H9 (cell line): ENCODE measurements around the gene ITPR3. TPM values are rescaled to one million over a fixed set of nuclear protein-coding genes. Genes with fewer than 3 reads are reported as not detected.

Experiments used
- DNase-seq: peaks from one replicate; pipeline ENCODE4 v3.0.0-alpha.2; 2017
- H2AFZ ChIP-seq: one replicate; pipeline ENCODE4 v1.6.1; 2013; ENCODE audit warnings: mild to moderate bottlenecking, low read length, control low read depth, moderate library complexity
- H2AK5ac ChIP-seq: 2 replicates; pipeline ENCODE4 v1.6.1; 2013; ENCODE audit warnings: low read length, control low read depth, mixed read lengths; ENCODE audit not compliant: insufficient read length
- H2BK120ac ChIP-seq: one replicate; pipeline ENCODE4 v1.6.1; 2013; ENCODE audit warnings: low read depth, mild to moderate bottlenecking, low read length, control low read depth, inconsistent platforms; ENCODE audit not compliant: poor library complexity, severe bottlenecking
- H2BK12ac ChIP-seq: 2 replicates; pipeline ENCODE4 v1.6.1; 2013; ENCODE audit warnings: low read length, control low read depth, mixed read lengths, low read depth; ENCODE audit not compliant: insufficient read length
- H2BK15ac ChIP-seq: 2 replicates; pipeline ENCODE4 v1.6.1; 2013; ENCODE audit warnings: low read depth, low read length, control low read depth
- H2BK20ac ChIP-seq: one replicate; pipeline ENCODE4 v1.6.1; 2013; ENCODE audit warnings: low read depth, mild to moderate bottlenecking, low read length, control low read depth, inconsistent platforms; ENCODE audit not compliant: poor library complexity, severe bottlenecking
- H2BK5ac ChIP-seq: 2 replicates; pipeline ENCODE4 v1.6.1; 2013; ENCODE audit warnings: low read length, control low read depth, mixed read lengths; ENCODE audit not compliant: insufficient read length
- H3K14ac ChIP-seq: 2 replicates; pipeline ENCODE4 v1.6.1; 2013; ENCODE audit warnings: low read length, control low read depth; ENCODE audit not compliant: insufficient read depth
- H3K18ac ChIP-seq: 2 replicates; pipeline ENCODE4 v1.6.1; 2013; ENCODE audit warnings: low read depth, mild to moderate bottlenecking, mixed read lengths, low read length, control low read depth; ENCODE audit not compliant: insufficient read length
- H3K23ac ChIP-seq: 2 replicates; pipeline ENCODE4 v1.6.1; 2013; ENCODE audit warnings: low read length, control low read depth, mixed read lengths, low read depth; ENCODE audit not compliant: insufficient read length
- H3K23me2 ChIP-seq: 2 replicates; pipeline ENCODE4 v1.6.1; 2013; ENCODE audit warnings: low read depth, mild to moderate bottlenecking, mixed read lengths, low read length, control low read depth; ENCODE audit not compliant: insufficient read length, poor library complexity, severe bottlenecking
- H3K27ac ChIP-seq: 2 replicates; pipeline ENCODE4 v1.5.1; 2013; ENCODE audit warnings: low read length, control low read depth, mixed read lengths, low read depth; ENCODE audit not compliant: insufficient read length
- H3K27me3 ChIP-seq: 2 replicates; pipeline ENCODE4 v1.6.1; 2013; ENCODE audit warnings: low read length, control low read depth, inconsistent platforms; ENCODE audit not compliant: insufficient read depth
- H3K4ac ChIP-seq: 2 replicates; pipeline ENCODE4 v1.6.1; 2013; ENCODE audit warnings: low read depth, mild to moderate bottlenecking, control low read depth, inconsistent platforms, low read length, moderate library complexity
- H3K4me1 ChIP-seq: 2 replicates; pipeline ENCODE4 v1.6.1; 2013; ENCODE audit warnings: low read length, control low read depth, inconsistent platforms; ENCODE audit not compliant: insufficient read depth
- H3K4me2 ChIP-seq: 2 replicates; pipeline ENCODE4 v1.6.1; 2013; ENCODE audit warnings: low read length, control low read depth, mixed read lengths; ENCODE audit not compliant: insufficient read length, insufficient read depth
- H3K56ac ChIP-seq: 2 replicates; pipeline ENCODE4 v1.6.1; 2013; ENCODE audit warnings: low read depth, mild to moderate bottlenecking, mixed read lengths, low read length, control low read depth; ENCODE audit not compliant: insufficient read length
- H3K79me1 ChIP-seq: 2 replicates; pipeline ENCODE4 v1.6.1; 2013; ENCODE audit warnings: low read depth, mild to moderate bottlenecking, moderate library complexity, low read length, control low read depth, inconsistent platforms; ENCODE audit not compliant: insufficient read depth, poor library complexity, severe bottlenecking
- H3K79me2 ChIP-seq: 2 replicates; pipeline ENCODE4 v1.6.1; 2013; ENCODE audit warnings: low read length, control low read depth, inconsistent platforms; ENCODE audit not compliant: insufficient read depth
- H3K9ac ChIP-seq: 2 replicates; pipeline ENCODE4 v1.6.1; 2013; ENCODE audit warnings: low read length, control low read depth, mixed read lengths; ENCODE audit not compliant: insufficient read length; ENCODE audit errors: extremely low read depth
- H3K9me3 ChIP-seq: one replicate; pipeline ENCODE4 v1.6.1; 2013; ENCODE audit warnings: low read depth, low read length, inconsistent platforms; ENCODE audit not compliant: control insufficient read depth
- H3T11ph ChIP-seq: one replicate; pipeline ENCODE4 v1.6.1; 2013; ENCODE audit warnings: mild to moderate bottlenecking, low read length, control low read depth, inconsistent platforms
- H4K20me1 ChIP-seq: one replicate; pipeline ENCODE4 v1.6.1; 2013; ENCODE audit not compliant: control insufficient read depth, insufficient read length, insufficient read depth
- H4K5ac ChIP-seq: 2 replicates; pipeline ENCODE4 v1.6.1; 2013; ENCODE audit warnings: low read depth, mild to moderate bottlenecking, mixed read lengths, low read length, control low read depth; ENCODE audit not compliant: insufficient read length
- H4K8ac ChIP-seq: replicated peaks from 2 replicates; pipeline ENCODE4 v1.6.1; 2013; ENCODE audit warnings: low read length, control low read depth, mixed read lengths, low read depth; ENCODE audit not compliant: insufficient read length
- H4K91ac ChIP-seq: 2 replicates; pipeline ENCODE4 v1.6.1; 2013; ENCODE audit warnings: low read depth, mild to moderate bottlenecking, moderate library complexity, mixed read lengths, low read length, control low read depth; ENCODE audit not compliant: insufficient read length
- H3K27ac Mint-ChIP-seq, 3 experiments: 2 replicates in 2 of 3; 3 replicates in 1 of 3; pipeline ENCODE4 v1.8.0; 2020 to 2021; ENCODE audit warnings: mixed read lengths in 3 of 3, mild to moderate bottlenecking in 1 of 3, moderate library complexity in 1 of 3
- H3K27me3 Mint-ChIP-seq: 2 replicates; pipeline ENCODE4 v1.8.0; 2021; ENCODE audit warnings: low read depth, mild to moderate bottlenecking, moderate library complexity, mixed read lengths
- H3K36me3 Mint-ChIP-seq, 3 experiments: 2 replicates in 2 of 3; 3 replicates in 1 of 3; pipeline ENCODE4 v1.8.0; 2020 to 2021; ENCODE audit warnings: low read depth in 3 of 3, mixed read lengths in 3 of 3; ENCODE audit not compliant: insufficient read depth in 1 of 3
- H3K4me1 Mint-ChIP-seq, 2 experiments: 2 replicates each; pipeline ENCODE4 v1.8.0; 2020; ENCODE audit warnings: mixed read lengths in 2 of 2
- H3K4me3 Mint-ChIP-seq, 2 experiments: 2 replicates in 1 of 2; 3 replicates in 1 of 2; pipeline ENCODE4 v1.8.0; 2020 to 2021; ENCODE audit warnings: mild to moderate bottlenecking in 2 of 2, mixed read lengths in 2 of 2, moderate library complexity in 1 of 2
- H3K9me3 Mint-ChIP-seq, 2 experiments: 2 replicates in 1 of 2; 3 replicates in 1 of 2; pipeline ENCODE4 v1.8.0; 2020; ENCODE audit warnings: mild to moderate bottlenecking in 2 of 2, mixed read lengths in 2 of 2, moderate library complexity in 1 of 2
- CTCF ChIP-seq: fragments of 200-600 bp; sonication (generic); conservative IDR thresholded peaks from 3 replicates; pipeline ENCODE4 v1.8.0; 2021; ENCODE audit warnings: antibody characterized with exemption, mild to moderate bottlenecking
- WGBS: extraction: QIAGEN DNeasy Blood & Tissue Kit; methylation state at CpG from one replicate; pipeline ENCODE4 v1.1.7; 2013; ENCODE audit warnings: missing lambda C conversion rate, low lambda C conversion rate, mixed read lengths; ENCODE audit not compliant: insufficient read length; ENCODE audit errors: extremely low coverage; 5-methylcytosine and 5-hydroxymethylcytosine counted together
- total RNA-seq: library from RNA; stranded (reverse); gene quantifications from 2 replicates; pipeline ENCODE4 v1.2.1, GENCODE V29; 2021

ITPR3 gene
- total RNA-seq, 1 experiment from 2014 or later = 40.3 TPM

- Histone ChIP-seq H3K4me2 (no peak overlapping the region), H2AK5ac (no peak overlapping the region), H3K4me1 (no peaks in the 10 kb centered on the region), H3K9me3 (no peaks in the 10 kb centered on the region), H4K8ac (no peak overlapping the region), H3K4ac (no peak overlapping the region), H2AFZ (no peak overlapping the region), H3K79me1 (no peaks in the 10 kb centered on the region), H3K14ac (no peak overlapping the region), H3K23ac (no peak overlapping the region), H2BK12ac (no peak overlapping the region), H2BK20ac (no peak overlapping the region), H3K23me2 (no peaks in the 10 kb centered on the region), H3T11ph (no peak overlapping the region), H3K56ac (no peak overlapping the region), H3K79me2 (no peaks in the 10 kb centered on the region), H4K5ac (no peak overlapping the region), H2BK15ac (no peak overlapping the region), H4K91ac (no peak overlapping the region), H3K27ac (no peak overlapping the region), H4K20me1 (no peaks in the 10 kb centered on the region), H2BK5ac (no peak overlapping the region), H3K9ac (no peak overlapping the region), H2BK120ac (no peak overlapping the region), H3K27me3 (no peaks in the 10 kb centered on the region), H3K18ac (no peak overlapping the region)
- peaks cover 9% of the 10 kb centered on the region for H3K27me3 Mint-ChIP-seq
- DNase-seq = no peak
- H3K4me3 Mint-ChIP-seq = no peak overlapping the region
- no peak for TF ChIP-seq CTCF
- no peak overlapping the region for H3K27ac Mint-ChIP-seq
- peaks cover 8 to 13% of the 10 kb centered on the region in 2 experiments for H3K4me1 Mint-ChIP-seq
- WGBS = no CpG with 5 or more reads among the region's 6 CpGs
- no peaks in the 10 kb centered on the region for H3K9me3 Mint-ChIP-seq
- no peaks in the 10 kb centered on the region for H3K36me3 Mint-ChIP-seq
These were observed 96.9 kb downstream of the ITPR3 start for GRCh38 chr6:33717934-33718455.
